HepG2 (cell line): ENCODE measurements around the gene HSD3B7. TPM values are rescaled to one million over a fixed set of nuclear protein-coding genes. Genes with fewer than 3 reads are reported as not detected.

Source experiments
- AHDC1 ChIP-seq: sonication (generic); formaldehyde crosslinking; IDR thresholded peaks from 2 replicates; pipeline ENCODE4 v1.5.1; 2020; ENCODE audit warnings: mild to moderate bottlenecking, missing genetic modification reagents, borderline replicate concordance
- ARHGAP35 ChIP-seq: sonication (generic); formaldehyde crosslinking; IDR thresholded peaks from 2 replicates; pipeline ENCODE4 v1.9.0; 2022; ENCODE audit warnings: mild to moderate bottlenecking, inconsistent platforms, moderate library complexity, missing genetic modification reagents, borderline replicate concordance
- FOXK2 ChIP-seq: fragments of 450-650 bp; IDR thresholded peaks from 2 replicates; pipeline ENCODE4 v1.6.1; 2016
- HNF1B ChIP-seq: sonication (generic); formaldehyde crosslinking; IDR thresholded peaks from 2 replicates; pipeline ENCODE4 v1.5.1; 2020; ENCODE audit warnings: mild to moderate bottlenecking, moderate library complexity, missing genetic modification reagents
- NR3C1 ChIP-seq: sonication (generic); formaldehyde crosslinking; IDR thresholded peaks from 2 replicates; pipeline ENCODE4 v1.4.0; 2020; ENCODE audit warnings: missing genetic modification reagents
- PCBP2 ChIP-seq: fragments of 200-400 bp; formaldehyde crosslinking; optimal IDR thresholded peaks from 2 replicates; pipeline ENCODE3; 2018; ENCODE audit warnings: low read length, low read depth; ENCODE audit not compliant: poor library complexity, severe bottlenecking
- ZIK1 ChIP-seq: sonication (generic); formaldehyde crosslinking; IDR thresholded peaks from 2 replicates; pipeline ENCODE4 v1.5.0; 2020; ENCODE audit warnings: mild to moderate bottlenecking, low read depth, missing genetic modification reagents, borderline replicate concordance
- ZSCAN21 ChIP-seq: sonication (generic); formaldehyde crosslinking; IDR thresholded peaks from 2 replicates; pipeline ENCODE4 v1.8.0; 2022; ENCODE audit warnings: mild to moderate bottlenecking, missing genetic modification reagents, moderate library complexity, borderline replicate concordance
- polyA plus RNA-seq, 8 experiments: library from polyadenylated mRNA; depleted of rRNA in 3 of 8; stranded (reverse) in 7 of 8; unstranded in 1 of 8; fragments of >200 nt; fragmentation: Illumina TruSeq in 4 of 8; extraction: Trizol in 4 of 8; gene quantifications; 2 replicates each; pipeline versions ENCODE4 v1.2.1 to v1.2.3, GENCODE V29; 2011 to 2016; ENCODE audit warnings: low read depth in 4 of 8, missing spikeins in 1 of 8, mixed read lengths in 1 of 8; ENCODE audit not compliant: insufficient read depth in 1 of 8
- total RNA-seq, 5 experiments: library from RNA; depleted of rRNA; stranded (reverse); fragments of >200 nt; fragmentation: Illumina TruSeq; extraction: Trizol; gene quantifications; 2 replicates each; pipeline ENCODE4 v1.2.3, GENCODE V29; 2016; ENCODE audit warnings: low read depth in 1 of 5

HSD3B7 gene
- total and polyA plus RNA-seq, 2 of the 13 experiments (the other 11 are each of a cell fraction or from before 2014, with no cell fraction given) = 32.9 to 69.7 TPM

DNA sequence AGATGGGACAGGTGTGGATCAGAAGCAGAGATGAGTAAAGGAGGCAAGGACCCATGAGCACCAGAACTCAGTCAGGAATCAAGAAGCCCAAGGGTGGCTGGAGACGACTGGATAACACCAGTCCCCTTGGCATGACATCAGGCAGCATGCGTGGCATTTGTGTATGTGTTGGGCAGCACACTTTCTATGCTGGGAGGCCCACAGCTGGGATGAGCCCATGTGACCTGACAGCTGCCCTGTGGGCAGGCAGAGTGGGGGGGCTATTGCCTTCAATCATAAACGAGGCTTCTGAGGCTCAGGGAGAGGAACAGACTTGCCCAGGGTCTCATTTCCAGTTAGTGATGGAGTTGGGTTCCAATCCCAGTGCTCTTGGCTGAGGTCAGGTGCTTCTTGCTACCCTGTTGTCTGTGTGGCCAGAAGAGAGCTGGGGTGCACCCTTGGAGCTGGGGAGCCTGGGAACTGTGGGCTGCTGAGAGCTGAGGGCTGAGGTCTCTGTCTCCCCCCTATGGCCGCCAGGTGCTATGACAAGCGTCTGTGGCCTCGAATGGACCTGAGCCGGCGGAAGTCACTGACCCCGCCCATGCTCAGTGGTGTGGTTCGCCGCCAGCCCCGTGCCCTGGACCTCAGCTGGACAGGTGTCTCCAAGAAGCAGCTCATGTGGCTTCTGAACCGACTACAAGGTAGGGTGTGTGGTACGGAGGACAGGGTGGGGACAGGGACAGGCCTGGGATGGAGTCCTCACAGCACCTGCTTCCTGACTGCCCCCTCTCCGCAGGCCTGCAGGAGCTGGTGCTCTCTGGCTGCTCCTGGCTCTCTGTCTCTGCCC is 43.2 kb upstream of the HSD3B7 start (continued):
- TF ChIP-seq AHDC1 (CRISPR knock-in tag) = 0 out of 2 replicates have a peak, but pooled peaks have one; percentile 11
- TF ChIP-seq FOXK2 = no peak
- peak; percentile 7; the same call in 1 of the 2 replicates for TF ChIP-seq ZSCAN21 (CRISPR knock-in tag)
- peak; percentile 86; the same call in 1 of the 2 replicates for TF ChIP-seq HNF1B (CRISPR knock-in tag)
- no peak for TF ChIP-seq ZIK1
- no peak for TF ChIP-seq NR3C1
- TF ChIP-seq ARHGAP35 (CRISPR knock-in tag) = peak; percentile 60; the same call in 1 of the 2 replicates
- TF ChIP-seq PCBP2 = no peak
